GM12891 (cell line): ENCODE results near the gene KIF4B.
"Not testable (repeated sequence)": the region's sequence is repeated elsewhere in the genome, so short reads cannot be mapped to it uniquely, and the experiment has no call there.

Experiments used
- POLR2A ChIP-seq: IDR thresholded peaks from 2 replicates; pipeline ENCODE4 v1.6.1; 2011; ENCODE audit warnings: low read depth, low read length, control low read depth
- POLR2AphosphoS5 ChIP-seq: IDR thresholded peaks from 2 replicates; pipeline ENCODE4 v1.6.1; 2011; ENCODE audit warnings: low read depth, low read length, control low read depth
- SPI1 ChIP-seq: IDR thresholded peaks from 2 replicates; pipeline ENCODE4 v1.6.1; 2011; ENCODE audit warnings: low read depth, low read length, control low read depth

- not testable (repeated sequence) for TF ChIP-seq POLR2AphosphoS5, POLR2A, SPI1
These were observed 35.3 kb upstream of the KIF4B start for GRCh38 chr5:154978294-154978693.
